Trophoblast cell (in vitro differentiated cells and primary cell): ENCODE results near the gene CFAP58.

Experiments used
- DNase-seq, 2 donors: peaks; one replicate each; pipeline ENCODE4 v3.0.0-alpha.2; 2016
- H2AFZ ChIP-seq: 2 replicates; pipeline ENCODE4 v1.6.1; 2013; ENCODE audit warnings: low read length, moderate library complexity, mild to moderate bottlenecking; ENCODE audit not compliant: insufficient read depth, poor library complexity
- H2AK5ac ChIP-seq: 2 replicates; pipeline ENCODE4 v1.6.1; 2013; ENCODE audit warnings: mild to moderate bottlenecking, low read length
- H2BK120ac ChIP-seq: 2 replicates; pipeline ENCODE4 v1.6.1; 2013; ENCODE audit warnings: low read length, mild to moderate bottlenecking, moderate library complexity; ENCODE audit not compliant: insufficient read depth, poor library complexity
- H2BK12ac ChIP-seq: 2 replicates; pipeline ENCODE4 v1.6.1; 2013; ENCODE audit warnings: mild to moderate bottlenecking, low read length, moderate library complexity
- H2BK5ac ChIP-seq: 2 replicates; pipeline ENCODE4 v1.6.1; 2013; ENCODE audit warnings: low read length, low read depth, moderate library complexity, mild to moderate bottlenecking; ENCODE audit not compliant: poor library complexity
- H3K14ac ChIP-seq: 2 replicates; pipeline ENCODE4 v1.6.1; 2013; ENCODE audit warnings: mild to moderate bottlenecking, low read length
- H3K18ac ChIP-seq: 2 replicates; pipeline ENCODE4 v1.6.1; 2013; ENCODE audit warnings: mild to moderate bottlenecking, low read length
- H3K23ac ChIP-seq: 2 replicates; pipeline ENCODE4 v1.6.1; 2013; ENCODE audit warnings: low read length
- H3K27ac ChIP-seq: 2 replicates; pipeline ENCODE4 v1.5.1; 2013; ENCODE audit warnings: low read depth, mild to moderate bottlenecking, inconsistent platforms, low read length, moderate library complexity
- H3K27me3 ChIP-seq: 2 replicates; pipeline ENCODE4 v1.6.1; 2013; ENCODE audit warnings: inconsistent platforms, mild to moderate bottlenecking, low read length, moderate library complexity; ENCODE audit not compliant: insufficient read depth
- H3K36me3 ChIP-seq, 2 experiments: 1 replicate in 1 of 2; 2 replicates in 1 of 2; pipeline ENCODE4 v1.6.1; 2013; ENCODE audit warnings: low read length in 2 of 2, mild to moderate bottlenecking in 2 of 2, moderate library complexity in 1 of 2; ENCODE audit not compliant: insufficient read depth in 2 of 2, control insufficient read depth in 1 of 2
- H3K4ac ChIP-seq: 2 replicates; pipeline ENCODE4 v1.6.1; 2013; ENCODE audit warnings: low read depth, mild to moderate bottlenecking, low read length, moderate library complexity
- H3K4me1 ChIP-seq, 2 experiments: 1 replicate in 1 of 2; 2 replicates in 1 of 2; pipeline ENCODE4 v1.6.1; 2013; ENCODE audit warnings: low read length in 2 of 2, mild to moderate bottlenecking in 2 of 2, moderate library complexity in 1 of 2; ENCODE audit not compliant: insufficient read depth in 2 of 2, control insufficient read depth in 1 of 2
- H3K4me2 ChIP-seq: 2 replicates; pipeline ENCODE4 v1.6.1; 2013; ENCODE audit warnings: inconsistent platforms, mild to moderate bottlenecking, low read length, moderate library complexity
- H3K4me3 ChIP-seq: 2 replicates; pipeline ENCODE4 v1.5.1; 2013; ENCODE audit warnings: mild to moderate bottlenecking, low read depth, low read length, inconsistent platforms
- H3K79me1 ChIP-seq: one replicate; pipeline ENCODE4 v1.6.1; 2013; ENCODE audit warnings: low read length
- H3K79me2 ChIP-seq: 2 replicates; pipeline ENCODE4 v1.6.1; 2013; ENCODE audit warnings: low read length, mild to moderate bottlenecking; ENCODE audit not compliant: control insufficient read depth, insufficient read depth, poor library complexity
- H3K9ac ChIP-seq: 2 replicates; pipeline ENCODE4 v1.6.1; 2013; ENCODE audit warnings: mild to moderate bottlenecking, low read length
- H3K9me3 ChIP-seq: 2 replicates; pipeline ENCODE4 v1.6.1; 2013; ENCODE audit warnings: low read depth, mild to moderate bottlenecking, control low read depth, inconsistent platforms, low read length; ENCODE audit not compliant: insufficient read depth
- H4K12ac ChIP-seq: 2 replicates; pipeline ENCODE4 v1.6.1; 2013; ENCODE audit warnings: low read depth, mild to moderate bottlenecking, low read length, moderate library complexity
- H4K8ac ChIP-seq: 2 replicates; pipeline ENCODE4 v1.6.1; 2013; ENCODE audit warnings: low read depth, mild to moderate bottlenecking, low read length, moderate library complexity
- H4K91ac ChIP-seq: one replicate; pipeline ENCODE4 v1.6.1; 2013; ENCODE audit warnings: low read depth, mild to moderate bottlenecking, low read length, moderate library complexity
- WGBS: extraction: QIAGEN DNeasy Blood & Tissue Kit; methylation state at CpG from one replicate; pipeline ENCODE4 v1.1.7; 2013; ENCODE audit warnings: missing lambda C conversion rate; ENCODE audit not compliant: insufficient read length, insufficient coverage; ENCODE audit errors: extremely low coverage; 5-methylcytosine and 5-hydroxymethylcytosine counted together

The CFAP58 gene

GRCh38 chr10:104349623-104350126 lies 4.0 kb upstream of the CFAP58 start:
- Histone ChIP-seq H3K4me1 (peaks cover 0 to 5% of the 10 kb centered on the region in 2 experiments), H2BK5ac (no peak overlapping the region), H3K23ac (no peak overlapping the region), H4K12ac (no peak overlapping the region), H4K91ac (peak overlapping the region; percentile 3), H3K79me2 (no peaks in the 10 kb centered on the region), H3K14ac (no peak overlapping the region), H2BK12ac (no peak overlapping the region), H3K36me3 (no peaks in the 10 kb centered on the region), H3K79me1 (no peaks in the 10 kb centered on the region), H2AK5ac (no peak overlapping the region), H3K9me3 (peaks cover 2% of the 10 kb centered on the region), H3K4me2 (peak overlapping the region; percentile 35), H3K4ac (no peak overlapping the region), H3K18ac (no peak overlapping the region), H2BK120ac (no peak overlapping the region), H3K27me3 (no peaks in the 10 kb centered on the region), H4K8ac (no peak overlapping the region), H2AFZ (no peak overlapping the region), H3K27ac (peak overlapping the region; percentile 37), H3K4me3 (no peak overlapping the region), H3K9ac (no peak overlapping the region)
- WGBS, result no CpG with 5 or more reads among the region's 5 CpGs
- peak; percentile 89 to 97 for DNase-seq

DNA sequence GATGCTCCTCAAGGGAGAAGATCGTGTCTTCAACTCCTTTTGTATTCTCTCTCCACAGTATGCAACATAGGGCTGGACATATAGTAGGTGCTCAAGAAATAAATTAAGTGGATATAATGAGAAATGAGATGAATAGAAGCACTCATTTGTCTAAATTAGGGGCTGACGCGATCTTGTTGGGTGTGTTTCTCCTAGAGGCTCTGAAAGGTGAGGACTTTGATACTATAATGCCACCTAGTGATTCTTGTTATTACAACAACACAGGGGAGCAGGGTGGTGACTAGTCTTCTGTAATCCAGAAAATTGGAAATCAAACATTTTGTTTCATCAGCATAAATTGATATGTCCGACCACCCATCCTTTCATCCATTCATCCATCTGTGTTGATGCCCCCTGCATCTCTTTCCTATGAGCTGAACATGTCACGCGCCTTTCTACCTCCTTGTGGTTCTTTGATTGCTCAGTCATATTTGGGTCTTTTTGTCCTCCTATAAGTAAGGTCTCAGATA lies 3.5 kb upstream of the CFAP58 start:
- Histone ChIP-seq H3K23ac (no peak overlapping the region), H3K27me3 (no peaks in the 10 kb centered on the region)

GRCh38 chr10:104351061-104351702 lies 2.5 kb upstream of the CFAP58 start:
- Histone ChIP-seq H3K4me2 (no peak overlapping the region), H3K9me3 (peaks cover 2% of the 10 kb centered on the region), H2AK5ac (no peak overlapping the region), H3K14ac (no peak overlapping the region), H3K79me1 (no peaks in the 10 kb centered on the region), H3K23ac (no peak overlapping the region), H3K36me3 (no peaks in the 10 kb centered on the region), H2BK5ac (no peak overlapping the region), H2AFZ (no peak overlapping the region), H3K27ac (no peak overlapping the region), H4K12ac (no peak overlapping the region), H4K8ac (no peak overlapping the region), H4K91ac (no peak overlapping the region), H3K4ac (no peak overlapping the region), H2BK120ac (no peak overlapping the region), H3K4me1 (peaks cover 0 to 5% of the 10 kb centered on the region in 2 experiments), H3K27me3 (no peaks in the 10 kb centered on the region), H3K79me2 (no peaks in the 10 kb centered on the region), H3K9ac (no peak overlapping the region), H3K18ac (no peak overlapping the region), H2BK12ac (no peak overlapping the region), H3K4me3 (no peak overlapping the region)
- WGBS, result no CpG with 5 or more reads among the region's 2 CpGs
- peak; percentile 52 to 76 for DNase-seq

More for the DNA sequence above, 3.5 kb upstream of the CFAP58 start:
- Histone ChIP-seq H2AFZ (no peak overlapping the region), H4K12ac (no peak overlapping the region), H4K8ac (no peak overlapping the region), H3K79me2 (no peaks in the 10 kb centered on the region), H3K9me3 (peaks cover 2% of the 10 kb centered on the region), H3K9ac (no peak overlapping the region), H3K4me1 (peaks cover 0 to 5% of the 10 kb centered on the region in 2 experiments), H2BK5ac (no peak overlapping the region), H3K4me3 (no peak overlapping the region), H2BK120ac (no peak overlapping the region), H3K27ac (peak overlapping the region; percentile 37), H2BK12ac (no peak overlapping the region), H4K91ac (no peak overlapping the region), H3K14ac (no peak overlapping the region), H2AK5ac (no peak overlapping the region), H3K4me2 (peak overlapping the region; percentile 35), H3K18ac (no peak overlapping the region), H3K4ac (no peak overlapping the region), H3K79me1 (no peaks in the 10 kb centered on the region), H3K36me3 (no peaks in the 10 kb centered on the region)
- DNase-seq, result peak in 1 of 2 donors; percentile 81
- WGBS, result no CpG with 5 or more reads among the region's 6 CpGs

DNA sequence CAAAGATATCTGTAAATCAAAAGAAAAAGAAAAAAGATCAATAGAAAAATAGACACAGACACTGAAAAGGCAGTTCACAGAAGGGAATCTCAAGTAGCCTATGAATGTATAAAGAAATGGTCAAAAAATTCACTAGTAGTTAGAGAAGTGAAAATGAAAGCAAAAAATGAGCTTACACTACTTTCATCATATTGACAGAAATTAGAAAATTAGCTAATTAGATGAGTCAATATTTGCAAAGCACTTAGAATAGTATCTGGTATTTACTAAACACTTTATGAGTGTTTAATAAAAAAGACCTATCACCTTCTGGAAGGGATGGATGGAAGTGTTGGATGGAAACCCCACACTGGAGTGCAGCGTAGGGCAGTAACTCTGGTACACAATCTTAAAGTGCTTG lies 1.7 kb upstream of the CFAP58 start:
- Histone ChIP-seq H2BK120ac (no peak overlapping the region), H3K4me2 (no peak overlapping the region), H3K27me3 (no peaks in the 10 kb centered on the region), H3K4ac (no peak overlapping the region), H2AK5ac (no peak overlapping the region), H3K14ac (no peak overlapping the region), H4K8ac (no peak overlapping the region), H3K9me3 (peaks cover 2% of the 10 kb centered on the region), H2BK5ac (no peak overlapping the region), H3K23ac (no peak overlapping the region), H3K18ac (no peak overlapping the region), H3K79me1 (no peaks in the 10 kb centered on the region), H3K79me2 (no peaks in the 10 kb centered on the region), H4K12ac (no peak overlapping the region), H3K4me3 (no peak overlapping the region), H3K27ac (no peak overlapping the region), H3K36me3 (no peaks in the 10 kb centered on the region), H2BK12ac (no peak overlapping the region), H4K91ac (no peak overlapping the region), H3K9ac (no peak overlapping the region), H3K4me1 (peaks cover 0 to 5% of the 10 kb centered on the region in 2 experiments), H2AFZ (no peak overlapping the region)
- no CpG with 5 or more reads among the region's 1 CpG for WGBS
- DNase-seq, result peak in 1 of 2 donors; percentile 14
